GM10847 (cell line): ENCODE data around the gene TMEM236.

Source experiments
- POLR2A ChIP-seq: IDR thresholded peaks from 2 replicates; pipeline ENCODE4 v1.6.1; 2011; ENCODE audit not compliant: insufficient read length; ENCODE audit errors: extremely low read depth

TMEM236 gene, protein sequence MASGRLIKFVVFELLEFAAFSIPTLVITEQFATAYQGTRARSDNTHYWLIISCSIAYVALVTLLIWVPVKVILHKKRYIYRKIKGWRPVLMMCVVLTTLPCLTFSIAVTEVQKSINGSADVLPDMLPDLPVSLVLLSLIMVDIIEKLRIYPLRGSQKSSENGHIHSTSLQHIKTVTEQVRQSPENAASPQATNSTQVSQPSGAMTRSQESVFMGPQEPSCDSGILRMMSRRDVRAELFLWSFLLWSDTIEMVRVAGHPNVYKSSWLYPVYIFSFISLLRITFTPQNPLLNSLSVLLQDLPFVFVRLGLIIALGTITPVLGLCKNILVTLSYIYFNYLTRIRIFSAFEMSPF

DNA sequence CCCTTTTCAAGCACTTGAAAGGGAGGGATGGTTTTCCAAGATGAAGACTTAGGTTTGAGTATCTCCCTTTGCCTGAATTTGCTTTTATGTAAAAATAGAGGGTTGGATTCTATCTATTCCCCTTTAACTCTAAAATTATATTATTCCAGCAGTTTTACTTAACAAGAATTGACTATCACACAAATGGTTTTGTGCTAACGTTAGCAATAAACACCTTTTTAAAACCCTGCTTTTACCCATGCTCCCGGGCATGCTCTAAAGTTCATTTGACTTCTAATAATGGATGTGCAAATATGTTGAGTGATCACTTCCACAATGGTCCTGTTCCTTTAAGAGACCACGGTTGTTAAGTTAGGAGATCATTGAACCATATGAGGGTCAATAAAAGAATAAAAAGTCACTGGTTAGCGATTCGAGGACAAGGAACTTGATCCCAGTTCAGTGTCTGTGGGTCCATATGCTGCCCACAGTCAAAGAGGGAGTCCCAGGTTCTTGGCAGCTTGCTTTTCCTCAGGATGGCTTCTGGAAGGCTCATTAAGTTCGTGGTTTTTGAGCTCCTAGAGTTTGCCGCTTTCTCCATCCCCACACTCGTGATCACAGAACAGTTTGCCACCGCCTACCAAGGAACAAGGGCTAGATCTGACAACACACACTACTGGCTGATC is at the start of gene TMEM236:
Gene TMEM236, plus strand, starts transcription at position 421 of the 665 bp plus-strand sequence. Its CDS starts 95 bp downstream, at position 516.
- no peak for TF ChIP-seq POLR2A

DNA sequence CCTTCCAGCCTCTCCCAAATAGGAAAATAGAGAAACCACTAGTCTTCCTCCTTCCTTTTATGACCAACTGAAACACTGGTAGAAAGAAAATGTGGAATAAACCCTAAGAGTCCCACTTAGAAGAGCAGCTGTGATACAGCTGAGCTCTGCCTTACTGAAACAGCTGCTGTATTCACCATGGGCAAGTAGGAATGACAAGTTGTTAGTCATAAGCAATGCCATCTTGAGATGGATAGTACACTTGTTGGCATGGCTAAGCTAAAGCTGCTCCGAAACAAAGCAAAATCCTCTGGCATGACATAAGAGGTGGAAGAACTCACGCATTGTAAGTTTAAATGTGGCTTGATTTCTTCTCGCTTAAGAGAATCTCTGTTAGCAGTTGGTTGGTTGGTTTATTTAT is 48.3 kb upstream of the TMEM236 start:
- no peak for TF ChIP-seq POLR2A

DNA sequence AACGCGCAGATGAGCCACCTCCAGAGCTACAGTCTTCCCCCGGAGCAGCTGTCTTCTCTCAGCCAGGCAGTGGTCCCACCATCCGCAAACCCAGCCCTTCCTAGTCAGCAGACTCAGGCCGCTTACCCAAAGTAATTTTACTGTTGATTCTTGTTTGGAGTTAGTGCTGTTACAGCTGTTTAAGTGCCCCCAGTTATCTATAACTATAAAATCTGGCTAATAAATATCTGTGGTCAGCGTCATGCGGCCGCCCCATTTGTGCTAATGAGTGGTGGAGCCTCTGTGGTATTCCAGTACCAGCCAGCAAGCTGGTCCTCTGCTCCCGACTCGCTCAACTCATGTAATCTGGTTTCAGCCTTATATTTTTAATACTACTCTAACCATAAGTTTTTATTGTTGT is 43.2 kb upstream of the TMEM236 start:
- no peak for TF ChIP-seq POLR2A

DNA sequence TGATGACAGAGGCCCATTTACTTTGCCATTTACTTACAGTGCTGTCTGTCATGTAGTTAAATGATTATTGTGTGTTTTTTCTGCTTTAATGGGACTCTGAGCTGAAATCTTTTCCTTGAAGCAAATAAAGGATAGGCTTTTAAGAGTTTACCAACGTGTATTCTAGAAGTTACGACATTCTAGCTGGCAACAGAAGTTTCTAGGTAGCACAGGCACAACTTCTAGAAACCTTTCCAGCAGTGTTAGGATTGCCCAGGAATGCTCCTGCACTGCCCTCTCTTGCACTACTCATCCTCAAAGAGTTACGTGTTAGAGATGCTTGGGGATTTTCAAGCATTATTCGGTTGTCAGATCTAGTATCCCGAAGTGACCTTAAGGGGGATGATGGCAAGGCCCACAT is 42.5 kb upstream of the TMEM236 start:
- no peak for TF ChIP-seq POLR2A

DNA sequence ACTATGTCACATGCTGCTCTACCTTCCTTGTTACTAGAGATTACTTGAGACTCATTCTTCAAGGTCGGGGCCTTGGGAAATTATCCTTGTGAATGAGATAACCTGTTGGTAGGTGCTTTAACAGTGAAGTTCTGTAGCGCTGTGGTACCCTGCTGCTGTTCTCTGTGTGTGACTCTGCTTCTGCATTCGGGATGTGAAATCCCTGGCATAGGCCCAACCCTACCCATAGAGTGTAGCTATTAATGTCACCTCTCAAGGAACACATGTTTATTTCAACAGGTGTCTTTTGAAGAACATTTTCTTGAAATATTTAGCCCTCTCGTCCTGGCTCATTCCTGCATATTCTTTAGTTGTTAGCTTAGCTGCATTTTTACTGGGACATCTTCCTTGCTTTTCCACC is 41.8 kb upstream of the TMEM236 start:
- TF ChIP-seq POLR2A = no peak

DNA sequence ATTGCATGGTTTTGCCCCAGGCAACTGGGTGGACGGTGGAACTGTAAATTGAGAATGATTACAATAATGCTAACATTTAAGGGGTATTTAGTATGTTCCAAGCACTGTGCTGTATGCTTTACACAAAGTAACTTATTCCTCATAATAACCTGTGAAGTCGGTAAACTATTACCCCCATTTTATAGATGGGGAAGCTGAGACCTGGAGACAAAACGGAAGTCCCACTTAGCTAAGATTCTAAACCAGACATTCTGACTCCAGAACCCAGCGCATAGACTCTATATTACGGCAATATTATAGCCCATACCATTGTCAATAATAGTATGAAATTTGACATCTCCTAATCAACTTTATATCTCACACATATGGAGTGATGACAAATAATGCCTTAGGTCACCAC is 39.9 kb upstream of the TMEM236 start:
- TF ChIP-seq POLR2A = no peak

DNA sequence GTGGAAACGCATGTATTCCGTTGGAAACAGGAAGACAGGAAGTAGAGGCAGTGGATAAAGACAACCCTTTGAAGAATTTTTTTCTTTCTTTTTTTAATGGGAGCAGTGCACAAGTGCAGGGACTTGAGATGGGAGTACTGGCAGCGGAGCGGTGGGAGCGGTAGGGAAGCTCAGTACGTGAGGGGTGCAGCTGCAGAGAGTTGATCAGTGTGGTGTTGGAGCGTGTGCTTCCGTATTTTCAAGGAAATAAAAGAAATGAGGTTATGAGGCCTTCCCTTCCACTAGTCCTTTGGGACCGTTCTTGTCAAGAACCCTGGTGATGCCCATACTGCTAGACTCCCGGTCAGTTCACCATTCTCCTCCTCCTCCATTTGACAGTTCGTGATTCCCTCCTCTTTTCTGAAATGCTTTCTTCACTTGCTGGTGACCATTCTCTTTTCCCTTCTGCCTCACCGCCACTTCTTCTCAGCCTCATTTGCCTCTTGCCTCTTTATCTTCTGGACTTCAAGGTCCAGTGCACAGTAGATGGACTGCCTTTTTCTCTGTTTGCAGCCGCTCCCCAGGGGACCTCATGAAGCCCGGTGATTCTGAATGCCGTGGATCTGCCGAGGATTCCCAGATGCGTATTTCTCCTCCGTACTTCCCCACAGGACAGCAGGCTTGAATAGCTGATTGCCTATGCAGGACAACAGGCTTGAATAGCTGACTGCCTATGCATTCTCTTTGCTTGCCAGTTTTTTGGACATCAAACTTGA is 39.1 kb upstream of the TMEM236 start:
- TF ChIP-seq POLR2A = no peak

DNA sequence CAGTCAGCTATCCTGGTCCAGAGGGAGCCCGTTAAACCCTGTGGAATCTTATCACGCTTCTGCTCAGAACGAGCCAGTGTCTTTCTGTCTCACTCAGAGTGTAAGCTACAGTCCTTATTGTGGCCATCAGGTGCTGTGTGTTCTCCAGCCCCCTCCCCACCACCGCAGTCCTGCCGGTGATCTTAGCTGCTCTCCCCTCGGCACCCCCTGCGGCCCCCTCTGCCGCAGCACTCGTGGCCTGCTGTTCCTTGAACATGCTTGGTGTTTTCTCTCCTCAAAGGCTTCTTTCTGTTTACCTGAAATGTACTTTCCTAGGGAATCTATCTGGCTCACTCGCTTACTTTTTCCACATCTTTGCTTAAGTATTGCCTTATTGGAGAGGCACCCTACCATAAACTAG is 38.2 kb upstream of the TMEM236 start:
- no peak for TF ChIP-seq POLR2A

DNA sequence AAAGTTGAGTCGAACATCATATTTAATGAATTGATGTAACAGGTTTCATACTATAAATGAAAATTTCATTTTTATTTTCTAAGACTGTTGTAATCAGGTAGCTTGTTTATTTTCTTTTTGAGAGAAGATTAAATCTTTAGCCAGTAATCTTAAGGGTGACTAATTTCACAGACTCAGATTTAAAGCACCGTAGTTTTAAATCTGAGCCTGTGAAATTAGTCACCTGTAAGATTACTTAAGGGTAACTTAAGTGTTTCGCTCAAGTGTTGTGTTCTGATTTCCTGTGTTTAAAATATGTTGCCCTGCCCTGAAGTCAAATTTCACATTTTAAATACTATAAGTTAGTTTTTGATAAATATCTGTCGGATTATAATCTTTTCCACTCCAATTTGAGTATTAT is 35.8 kb upstream of the TMEM236 start:
- TF ChIP-seq POLR2A = no peak

DNA sequence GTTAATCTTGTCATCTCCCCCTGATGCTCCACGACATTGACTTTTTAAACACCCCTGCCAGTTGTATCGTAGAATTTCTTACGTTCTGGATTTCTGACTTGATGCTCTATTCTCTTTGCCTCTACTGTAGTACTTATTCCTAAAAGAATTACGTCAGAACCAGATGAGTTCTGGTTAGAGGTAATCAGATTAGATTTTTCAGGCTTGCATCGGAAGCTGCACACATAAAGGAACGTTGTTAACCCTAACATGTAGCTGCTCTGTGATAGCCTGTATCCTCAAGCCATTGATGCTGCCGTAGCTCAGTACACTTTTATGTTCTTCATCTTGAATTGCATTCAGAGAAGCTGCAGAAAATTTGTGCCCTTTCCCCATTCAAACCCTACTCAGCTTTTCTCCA is 26.3 kb upstream of the TMEM236 start:
- no peak for TF ChIP-seq POLR2A

DNA sequence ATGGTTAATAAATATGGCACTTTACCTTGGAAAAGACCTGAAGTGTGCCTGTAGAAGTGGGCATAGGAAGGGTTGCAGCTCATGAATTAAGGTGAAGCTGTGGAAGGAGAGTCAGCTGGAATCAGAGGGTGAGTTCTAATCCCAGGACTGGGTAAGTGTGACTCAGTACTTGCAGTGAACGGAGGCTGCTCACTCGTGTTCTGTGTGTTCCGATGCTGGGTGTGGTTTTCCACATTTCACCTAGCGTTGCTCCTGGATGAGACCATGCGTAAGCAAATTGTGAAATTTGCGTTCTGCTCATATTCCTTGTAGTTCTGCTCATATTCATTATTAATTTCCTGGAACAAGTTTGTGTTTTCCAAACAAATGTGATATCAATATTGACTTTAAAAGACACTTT is 22.4 kb upstream of the TMEM236 start:
- no peak for TF ChIP-seq POLR2A

DNA sequence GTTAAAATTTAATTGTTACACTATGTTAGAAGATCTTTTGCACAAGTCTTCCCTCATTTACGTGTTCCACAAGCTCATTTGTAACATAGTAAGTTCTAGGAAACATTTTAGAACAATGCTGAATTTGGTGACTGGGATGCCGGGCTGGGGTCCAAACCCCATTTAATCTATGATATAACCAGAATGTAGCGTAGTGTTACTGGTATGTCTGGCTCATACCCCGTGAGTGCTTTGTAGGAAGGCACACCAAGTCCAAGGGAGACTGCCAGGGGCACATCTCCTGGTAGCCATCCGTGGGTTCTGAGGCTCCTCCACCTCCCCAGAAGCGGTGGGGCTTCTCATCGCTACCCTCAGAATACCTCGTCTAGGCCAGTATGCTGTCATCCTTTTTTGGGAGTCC is 21.3 kb upstream of the TMEM236 start:
- no peak for TF ChIP-seq POLR2A

DNA sequence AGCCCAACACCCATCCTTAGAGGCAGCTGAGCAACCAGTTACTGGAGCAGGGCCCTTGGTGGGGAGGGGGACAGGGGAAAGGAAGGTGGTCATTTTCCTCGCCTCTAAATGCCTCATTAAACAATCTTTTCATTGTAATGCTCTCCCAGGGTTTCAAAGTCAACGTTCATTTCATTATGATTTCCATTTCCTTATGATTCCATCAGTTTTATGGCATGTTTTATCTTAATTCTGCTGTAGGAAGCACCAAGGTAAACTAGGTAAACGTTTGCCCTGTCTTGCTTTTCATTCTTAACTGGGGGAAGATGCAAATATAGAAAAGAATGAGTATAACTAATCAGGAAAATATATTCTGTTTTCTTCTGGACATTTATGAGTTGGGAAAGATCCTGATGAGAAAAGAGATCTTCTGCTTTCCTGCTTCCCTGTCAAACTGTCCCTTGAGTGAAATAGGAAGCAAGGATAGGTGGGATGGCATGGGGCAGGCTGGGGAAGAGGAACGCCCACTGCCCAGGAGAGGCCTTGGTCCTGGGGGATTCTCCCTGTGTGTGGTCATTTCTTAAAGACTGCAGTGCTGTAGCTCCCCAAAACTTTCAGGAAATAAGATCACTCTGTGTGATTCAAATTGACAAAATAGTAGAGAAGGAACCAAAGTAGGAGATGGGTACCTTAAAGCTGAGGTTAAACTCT is 20.5 kb upstream of the TMEM236 start:
- TF ChIP-seq POLR2A = no peak

DNA sequence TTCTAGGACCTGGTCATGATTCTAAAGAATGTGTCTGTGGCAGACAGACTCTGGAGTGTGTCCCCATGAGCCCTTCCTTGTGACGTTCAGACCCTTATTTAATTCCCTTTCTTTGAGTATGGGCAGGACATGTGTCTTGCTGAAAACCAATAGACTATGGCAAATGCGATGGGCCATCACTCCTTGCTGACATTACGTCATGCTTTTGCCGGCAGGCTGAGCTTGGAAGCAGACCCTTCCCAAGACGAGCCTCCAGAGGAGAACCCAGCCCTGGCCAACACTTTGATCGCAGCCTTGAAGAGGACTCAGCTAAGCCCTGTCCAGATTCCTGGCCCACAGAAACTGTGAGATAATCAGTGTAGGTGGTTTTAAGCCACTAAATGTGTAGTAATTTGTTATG is 18.4 kb upstream of the TMEM236 start:
- no peak for TF ChIP-seq POLR2A

DNA sequence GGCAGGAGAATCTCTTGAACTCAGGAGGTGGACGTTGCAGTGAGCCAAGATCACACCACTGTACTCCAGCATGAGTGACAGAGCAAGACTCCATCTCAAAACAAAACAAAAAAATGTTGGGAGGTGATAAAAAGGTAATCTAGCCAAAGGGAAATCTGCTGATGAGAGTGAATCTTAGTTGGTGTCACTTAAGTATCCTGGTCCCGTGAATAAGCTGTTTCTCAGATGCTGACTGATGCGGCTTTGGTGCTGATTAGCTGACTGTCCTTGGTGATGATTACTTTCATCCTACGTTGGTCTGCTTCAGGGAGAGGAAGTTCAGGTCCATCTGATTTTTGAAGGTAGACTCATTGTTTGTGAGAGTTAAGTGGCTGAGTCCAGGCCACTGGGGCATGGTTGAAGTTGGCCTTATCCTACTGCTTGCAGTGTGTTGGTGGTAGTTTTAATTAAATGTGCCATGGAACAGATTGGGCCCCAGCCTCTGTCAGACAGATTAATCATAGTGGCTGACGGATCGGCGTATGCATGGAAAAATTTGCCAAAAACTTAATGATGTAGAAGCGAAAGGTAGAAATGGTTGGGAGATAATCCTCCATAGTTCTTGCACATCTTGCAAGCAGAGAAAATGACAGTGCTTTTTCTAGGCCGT is 17.4 kb upstream of the TMEM236 start:
- TF ChIP-seq POLR2A = no peak
